Uterus (tissue), 4 donors: Measurements from ENCODE around the gene ZNF526. TPM values are rescaled to one million over a fixed set of nuclear protein-coding genes. Genes with fewer than 3 reads are reported as not detected.

ENCODE experiments used
- DNase-seq, 2 donors: peaks; one replicate each; pipeline ENCODE4 v3.0.0-alpha.2; 2019 to 2020
- H3K27ac ChIP-seq, 2 donors: fragments of 200-600 bp; sonication (generic); 1 replicate in 1 of 2; 2 replicates in 1 of 2; pipeline ENCODE4 v1.5.1; 2016 to 2018
- H3K27me3 ChIP-seq, 2 donors: fragments of 200-600 bp; sonication (generic); one replicate each; pipeline ENCODE4 v1.5.1; 2018 to 2019; ENCODE audit warnings: control low read depth in 1 of 2
- H3K36me3 ChIP-seq, 2 donors: fragments of 200-600 bp; sonication (generic); one replicate each; pipeline ENCODE4 v1.5.1; 2019; ENCODE audit warnings: control low read depth in 1 of 2
- H3K4me1 ChIP-seq, 2 donors: fragments of 200-600 bp; sonication (generic); one replicate each; pipeline ENCODE4 v1.5.1; 2018 to 2019; ENCODE audit warnings: control low read depth in 1 of 2
- H3K4me3 ChIP-seq, 2 donors: fragments of 200-600 bp; sonication (generic); 1 replicate in 1 of 2; 2 replicates in 1 of 2; pipeline ENCODE4 v1.5.1; 2018 to 2019; ENCODE audit warnings: mild to moderate bottlenecking in 1 of 2
- H3K9me3 ChIP-seq, 2 donors: fragments of 200-600 bp; sonication (generic); one replicate each; pipeline ENCODE4 v1.5.1; 2019; ENCODE audit warnings: control low read depth in 1 of 2
- CTCF ChIP-seq, 4 experiments: fragments of 200-600 bp in 2 of 4; fragments of 450-650 bp in 2 of 4; sonication (generic) in 2 of 4; IDR thresholded peaks; one replicate each; pipeline ENCODE4 v1.5.1; 2016 to 2019; ENCODE audit warnings: antibody characterized with exemption in 4 of 4, mild to moderate bottlenecking in 2 of 4, moderate library complexity in 1 of 4
- POLR2A ChIP-seq, 2 donors: fragments of 450-650 bp; IDR thresholded peaks; one replicate each; pipeline ENCODE4 v1.6.1; 2016; ENCODE audit warnings: antibody characterized with exemption in 2 of 2, mild to moderate bottlenecking in 1 of 2, moderate library complexity in 1 of 2
- intact Hi-C: fragments of 100-400 bp; cut with DNase I; formaldehyde crosslinking; loops from one replicate; pipeline ENCODE4 v1.15.1; 2023; ENCODE audit warnings: low total_unique reads
- total RNA-seq, 4 donors: library from RNA; depleted of rRNA in 3 of 4; stranded (reverse); fragments of >200 nt in 3 of 4; gene quantifications; one replicate each; pipeline versions ENCODE4 v1.1.0 to v1.2.4, GENCODE V29; 2014 to 2023
- donor health status: DM: yes; HTN: yes; CAD: no.

ZNF526 gene
- total RNA-seq, 4 donors from 2014 or later: 1.0 to 20.6 (median 8.4) TPM

- no peak for DNase-seq
These were observed 16.4 kb upstream of the ZNF526 start for GRCh38 chr19:42203700-42204099.

GRCh38 chr19:42204664-42205063 lies 15.4 kb upstream of the ZNF526 start:
- H3K36me3 ChIP-seq: no peaks in the 10 kb centered on the region
- no peak for DNase-seq
- H3K9me3 ChIP-seq: no peaks in the 10 kb centered on the region
- H3K4me1 ChIP-seq: no peaks in the 10 kb centered on the region
- TF ChIP-seq POLR2A (IDR thresholded peaks at IDR 0.05): no peak
- no peak for TF ChIP-seq CTCF (IDR thresholded peaks at IDR 0.05)
- no peak overlapping the region for H3K27ac ChIP-seq
- no peaks in the 10 kb centered on the region for H3K27me3 ChIP-seq
- H3K4me3 ChIP-seq: no peak overlapping the region
- intact Hi-C loops: no loop called here

More at GRCh38 chr19:42203700-42204099, 16.4 kb upstream of the ZNF526 start:
- Histone ChIP-seq H3K9me3 (no peaks in the 10 kb centered on the region), H3K27ac (no peak overlapping the region), H3K36me3 (no peaks in the 10 kb centered on the region), H3K4me1 (no peaks in the 10 kb centered on the region), H3K4me3 (no peak overlapping the region), H3K27me3 (no peaks in the 10 kb centered on the region)
- TF ChIP-seq CTCF (IDR thresholded peaks at IDR 0.05): no peak
- no peak for TF ChIP-seq POLR2A (IDR thresholded peaks at IDR 0.05)
- intact Hi-C loops: no loop called here

- H3K4me1 ChIP-seq: no peaks in the 10 kb centered on the region
- H3K27ac ChIP-seq: no peak overlapping the region
- intact Hi-C loops: no loop called here
- TF ChIP-seq POLR2A (IDR thresholded peaks at IDR 0.05) (no peak), CTCF (IDR thresholded peaks at IDR 0.05) (no peak)
- H3K36me3 ChIP-seq: no peaks in the 10 kb centered on the region
- DNase-seq: no peak
- H3K4me3 ChIP-seq: no peak overlapping the region
- H3K27me3 ChIP-seq: no peaks in the 10 kb centered on the region
- no peaks in the 10 kb centered on the region for H3K9me3 ChIP-seq
These were observed 13.0 kb upstream of the ZNF526 start for GRCh38 chr19:42206871-42207755.

GRCh38 chr19:42207767-42208271 lies 12.3 kb upstream of the ZNF526 start:
- intact Hi-C loops: no loop called here
- H3K9me3 ChIP-seq: no peaks in the 10 kb centered on the region
- no peak overlapping the region for H3K27ac ChIP-seq
- H3K4me1 ChIP-seq: no peaks in the 10 kb centered on the region
- no peaks in the 10 kb centered on the region for H3K36me3 ChIP-seq
- TF ChIP-seq CTCF (IDR thresholded peaks at IDR 0.05): no peak
- no peak for TF ChIP-seq POLR2A (IDR thresholded peaks at IDR 0.05)
- H3K27me3 ChIP-seq: no peaks in the 10 kb centered on the region
- H3K4me3 ChIP-seq: no peak overlapping the region
- DNase-seq: no peak

GRCh38 chr19:42208612-42209011 lies 11.5 kb upstream of the ZNF526 start:
- TF ChIP-seq POLR2A (IDR thresholded peaks at IDR 0.05): no peak
- no peak for TF ChIP-seq CTCF (IDR thresholded peaks at IDR 0.05)
- Histone ChIP-seq H3K27ac (no peak overlapping the region), H3K9me3 (no peaks in the 10 kb centered on the region), H3K36me3 (no peaks in the 10 kb centered on the region), H3K27me3 (no peaks in the 10 kb centered on the region), H3K4me3 (no peak overlapping the region), H3K4me1 (no peaks in the 10 kb centered on the region)
- no peak for DNase-seq
- intact Hi-C loops: no loop called here
